AG20443 (cell line): ENCODE data around the gene HENMT1.

ENCODE experiments used
- DNase-seq: peaks from one replicate; pipeline ENCODE4 v3.0.0; 2012; ENCODE audit warnings: low spot score, mixed read lengths

Gene HENMT1

GRCh38 chr1:108627951-108628350 lies 32.9 kb downstream of the HENMT1 start:
- DNase-seq: no peak

GRCh38 chr1:108627256-108627655 lies 33.6 kb downstream of the HENMT1 start:
- no peak for DNase-seq

GRCh38 chr1:108624069-108624468 lies 36.8 kb downstream of the HENMT1 start:
- DNase-seq: no peak

GRCh38 chr1:108617724-108618056 lies 43.2 kb downstream of the HENMT1 start:
- DNase-seq: no peak

- no peak for DNase-seq
Observed at GRCh38 chr1:108617008-108617723, 43.7 kb downstream of the HENMT1 start.

GRCh38 chr1:108615544-108615943 lies 45.3 kb downstream of the HENMT1 start:
- no peak for DNase-seq

- DNase-seq: no peak
Observed at GRCh38 chr1:108612496-108612895, 48.4 kb downstream of the HENMT1 start.

GRCh38 chr1:108611984-108612383 lies 48.9 kb downstream of the HENMT1 start:
- no peak for DNase-seq

GRCh38 chr1:108610073-108610472 lies 50.8 kb downstream of the HENMT1 start:
- DNase-seq: no peak

- DNase-seq: no peak
Observed at GRCh38 chr1:108609483-108610049, 51.3 kb downstream of the HENMT1 start.

- DNase-seq: no peak
Observed at GRCh38 chr1:108606478-108606877, 54.4 kb downstream of the HENMT1 start.

GRCh38 chr1:108605633-108606032 lies 55.3 kb downstream of the HENMT1 start:
- no peak for DNase-seq

- no peak for DNase-seq
Observed at GRCh38 chr1:108601708-108602410, 59.0 kb downstream of the HENMT1 start.

GRCh38 chr1:108600504-108600903 lies 60.4 kb downstream of the HENMT1 start:
- no peak for DNase-seq

- no peak for DNase-seq
Observed at GRCh38 chr1:108598340-108598739, 62.6 kb downstream of the HENMT1 start.
